Measurements from ENCODE around the gene FBXO9.
"Not testable (repeated sequence)": the region's sequence is repeated elsewhere in the genome, so short reads cannot be mapped to it uniquely, and the experiment has no call there.

FBXO9 gene

DNA sequence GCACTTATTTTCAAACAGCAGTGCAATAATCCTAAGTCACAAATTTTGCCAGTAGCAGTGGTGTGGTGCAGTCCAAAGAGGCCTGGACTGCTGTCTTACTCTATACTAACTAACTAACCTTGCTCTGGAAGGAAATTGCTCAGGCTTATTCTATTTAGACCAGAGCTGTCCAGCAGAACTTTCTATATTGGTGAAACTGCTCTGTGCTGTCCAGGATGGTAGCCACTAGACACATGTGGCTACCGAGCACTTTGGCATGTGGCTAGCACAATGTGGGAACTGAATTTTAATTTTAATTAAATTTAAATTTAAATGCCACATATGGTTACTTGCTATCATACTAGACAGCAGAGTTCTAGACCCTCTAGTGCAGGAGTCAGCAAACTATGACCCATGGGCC, 27.1 kb upstream of the FBXO9 start:
- H3K4me1 Mint-ChIP-seq (ENCODE audit: low read depth): peaks cover 3% of the 10 kb centered on the region
- H3K27me3 Mint-ChIP-seq: no peaks in the 10 kb centered on the region
- DNase-seq: no peak
- H3K4me3 Mint-ChIP-seq: no peak overlapping the region
- peaks cover 46% of the 10 kb centered on the region for H3K36me3 Mint-ChIP-seq (ENCODE audit: low read depth)
- H3K9me3 Mint-ChIP-seq: no peaks in the 10 kb centered on the region
- H3K27ac Mint-ChIP-seq: no peak overlapping the region

DNA sequence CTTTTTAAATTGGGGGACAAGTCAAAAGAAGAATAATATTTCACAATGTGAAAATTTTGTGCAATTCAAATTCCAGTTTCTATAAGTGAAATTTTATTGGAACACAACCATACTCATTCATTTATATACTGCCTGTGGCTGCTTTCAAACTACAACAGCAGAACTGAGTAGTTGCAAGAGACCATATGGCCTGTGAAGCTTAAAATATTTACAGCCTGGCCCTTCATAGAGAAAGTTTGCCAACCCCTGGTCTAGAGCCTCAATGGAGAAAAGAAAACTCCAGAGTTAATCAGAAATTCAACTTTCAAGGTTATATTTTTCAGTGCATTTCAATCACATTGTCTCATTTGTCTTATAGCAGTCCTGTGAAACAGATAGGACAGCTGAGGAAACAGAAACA, 26.6 kb upstream of the FBXO9 start:
- H3K36me3 Mint-ChIP-seq (ENCODE audit: low read depth): peaks cover 42% of the 10 kb centered on the region
- H3K4me3 Mint-ChIP-seq: no peak overlapping the region
- H3K4me1 Mint-ChIP-seq (ENCODE audit: low read depth): peaks cover 3% of the 10 kb centered on the region
- no peak overlapping the region for H3K27ac Mint-ChIP-seq
- DNase-seq: no peak
- no peaks in the 10 kb centered on the region for H3K9me3 Mint-ChIP-seq
- H3K27me3 Mint-ChIP-seq: no peaks in the 10 kb centered on the region

DNA sequence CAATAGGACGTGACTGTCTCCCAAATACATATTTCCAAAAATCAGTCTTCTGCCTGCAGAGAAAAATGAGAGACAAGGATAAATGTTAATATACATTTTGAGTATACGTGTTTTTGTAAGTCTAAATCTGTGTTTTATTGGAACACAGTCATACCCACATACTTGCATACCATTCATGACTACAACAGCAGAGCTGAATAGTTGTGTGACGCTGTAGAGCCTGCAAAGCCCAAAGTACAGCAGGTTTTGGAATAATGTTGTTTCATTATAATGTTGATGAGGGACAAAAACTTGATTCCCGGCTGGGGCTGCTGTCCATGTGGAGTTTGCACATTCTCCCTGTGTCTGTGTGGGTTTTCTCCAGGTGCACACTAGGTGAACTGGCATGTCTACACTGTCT, 23.8 kb upstream of the FBXO9 start:
- Mint-ChIP-seq H3K27me3 (no peaks in the 10 kb centered on the region), H3K27ac (no peak overlapping the region), H3K9me3 (no peaks in the 10 kb centered on the region), H3K4me3 (no peak overlapping the region), H3K4me1 (ENCODE audit: low read depth) (peaks cover 3% of the 10 kb centered on the region), H3K36me3 (ENCODE audit: low read depth) (peaks cover 32% of the 10 kb centered on the region)
- no peak for DNase-seq

DNA sequence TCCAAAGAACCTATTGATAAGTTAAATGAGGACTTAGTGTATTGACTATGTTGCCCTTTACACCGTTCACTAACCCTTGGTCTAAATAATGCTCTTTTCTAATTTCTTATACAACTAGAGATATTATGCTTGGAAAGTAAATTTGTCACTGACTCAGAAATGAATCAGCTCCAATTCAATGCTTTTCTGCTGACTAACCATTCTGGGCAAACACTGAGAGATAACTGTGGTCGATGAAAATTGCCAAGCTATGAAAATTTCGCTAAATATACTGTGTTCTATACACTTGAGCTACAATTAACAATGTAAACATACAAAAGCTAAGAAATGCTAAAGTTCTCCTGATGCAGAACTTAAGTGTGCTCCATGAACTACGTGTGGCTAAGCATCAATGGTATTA, 23.1 kb upstream of the FBXO9 start:
- peaks cover 28% of the 10 kb centered on the region for H3K36me3 Mint-ChIP-seq (ENCODE audit: low read depth)
- H3K9me3 Mint-ChIP-seq: no peaks in the 10 kb centered on the region
- DNase-seq: no peak

DNA sequence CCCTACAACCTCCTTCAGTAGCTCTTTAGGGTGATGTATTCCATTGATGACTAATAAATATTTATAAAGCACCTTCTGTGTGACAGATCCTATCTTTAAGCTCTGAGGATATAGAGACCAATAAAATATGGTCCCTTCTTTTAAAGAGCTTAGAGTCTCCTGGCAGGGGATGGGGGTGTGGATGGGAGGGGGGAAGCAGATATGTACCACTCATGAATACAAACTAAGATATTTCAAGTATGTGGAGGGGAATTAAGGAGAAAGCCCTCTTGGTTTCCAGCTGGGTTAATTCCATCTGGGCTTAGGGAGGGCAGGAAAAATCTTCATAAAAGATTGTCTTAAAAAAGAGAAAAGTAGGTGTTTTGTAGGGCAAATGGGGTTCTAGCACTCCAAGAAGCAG, 21.6 kb upstream of the FBXO9 start:
- H3K4me3 Mint-ChIP-seq: no peak overlapping the region
- no peaks in the 10 kb centered on the region for H3K9me3 Mint-ChIP-seq
- DNase-seq: no peak
- peaks cover 13% of the 10 kb centered on the region for H3K4me1 Mint-ChIP-seq (ENCODE audit: low read depth)
- H3K27ac Mint-ChIP-seq: peak overlapping the region; percentile 28
- no peaks in the 10 kb centered on the region for H3K27me3 Mint-ChIP-seq
- H3K36me3 Mint-ChIP-seq (ENCODE audit: low read depth): peaks cover 28% of the 10 kb centered on the region

More for the DNA sequence above, 23.1 kb upstream of the FBXO9 start:
- Mint-ChIP-seq H3K4me1 (ENCODE audit: low read depth) (peaks cover 3% of the 10 kb centered on the region), H3K27ac (no peak overlapping the region), H3K27me3 (no peaks in the 10 kb centered on the region), H3K4me3 (no peak overlapping the region)

DNA sequence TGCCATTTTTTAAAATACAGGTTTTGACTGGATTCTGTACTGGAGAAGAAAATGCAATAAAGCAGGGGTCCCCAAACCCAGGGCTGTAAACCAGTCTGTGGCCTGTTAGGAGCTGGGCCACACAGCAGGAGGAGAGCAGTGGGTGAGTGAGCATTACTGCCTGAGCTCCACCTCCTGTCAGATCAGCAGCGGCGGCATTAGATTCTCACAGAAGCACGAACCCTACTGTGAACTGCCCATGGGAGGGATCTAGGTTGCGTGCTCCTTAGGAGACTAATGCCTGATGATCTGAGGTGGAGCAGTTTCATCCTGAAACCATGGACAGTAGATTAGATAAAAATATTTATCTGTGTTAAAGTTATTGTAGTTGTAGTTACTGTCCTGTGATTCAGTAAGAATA, 21.1 kb upstream of the FBXO9 start:
- no peak for DNase-seq
- Mint-ChIP-seq H3K27ac (no peak overlapping the region), H3K27me3 (no peaks in the 10 kb centered on the region), H3K4me3 (no peak overlapping the region), H3K36me3 (ENCODE audit: low read depth) (peaks cover 24% of the 10 kb centered on the region), H3K4me1 (ENCODE audit: low read depth) (peaks cover 18% of the 10 kb centered on the region), H3K9me3 (no peaks in the 10 kb centered on the region)

DNA sequence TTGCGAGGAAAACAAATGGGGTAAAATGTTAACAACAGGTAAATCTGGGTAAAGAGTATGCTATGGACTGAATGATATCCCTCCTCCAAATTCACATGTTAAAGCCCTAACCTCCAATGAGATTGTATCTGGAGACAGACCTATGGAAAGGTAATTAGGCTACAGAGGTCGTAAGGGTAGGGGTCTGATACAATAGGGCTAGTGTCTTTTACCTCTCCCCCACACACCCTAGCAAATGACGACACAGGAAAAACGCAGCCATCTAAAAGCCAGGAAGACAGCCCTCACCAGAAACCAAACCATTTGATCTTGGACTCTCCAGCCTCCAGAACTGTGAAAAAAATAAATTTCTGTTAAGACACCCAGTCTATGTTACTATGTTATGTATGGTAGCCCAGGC, 20.6 kb upstream of the FBXO9 start:
- no peaks in the 10 kb centered on the region for H3K9me3 Mint-ChIP-seq
- no peak overlapping the region for H3K4me3 Mint-ChIP-seq
- DNase-seq: no peak
- peaks cover 23% of the 10 kb centered on the region for H3K4me1 Mint-ChIP-seq (ENCODE audit: low read depth)
- H3K36me3 Mint-ChIP-seq (ENCODE audit: low read depth): peaks cover 18% of the 10 kb centered on the region
- H3K27me3 Mint-ChIP-seq: no peaks in the 10 kb centered on the region
- no peak overlapping the region for H3K27ac Mint-ChIP-seq

DNA sequence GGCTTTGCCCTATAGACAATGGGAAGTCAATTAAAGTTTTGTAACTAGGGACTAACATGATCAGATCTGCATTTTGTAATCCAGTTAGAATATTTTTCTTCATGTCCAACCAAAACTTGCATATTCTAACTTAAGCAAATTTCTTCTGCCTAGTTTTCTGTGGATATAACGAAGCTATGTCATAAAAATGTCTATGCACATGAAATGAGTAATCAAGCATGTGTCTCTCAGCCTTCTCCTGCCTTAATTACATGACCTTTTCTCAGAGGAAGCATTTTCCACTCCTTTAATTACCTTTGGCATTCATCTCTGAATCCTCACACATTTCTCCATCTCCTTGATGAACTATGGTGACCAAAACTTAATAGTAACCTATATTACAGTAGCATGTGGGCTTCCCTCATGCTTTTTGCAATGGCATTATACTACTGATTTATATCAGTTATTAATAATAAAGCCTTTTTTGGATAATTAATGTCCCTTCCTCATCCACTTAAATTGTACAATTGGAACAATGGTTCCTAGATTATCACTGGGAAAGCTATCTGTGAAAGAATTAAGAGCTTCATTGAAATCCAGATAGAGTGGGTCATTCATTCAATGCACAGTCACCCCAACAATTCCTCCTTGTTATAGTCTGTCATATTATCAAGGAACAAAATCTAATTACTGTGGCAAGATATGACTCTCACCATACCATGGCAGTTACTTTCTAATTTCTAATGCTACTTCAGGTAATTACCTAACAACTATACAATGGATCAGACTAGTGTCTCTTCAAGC, 19.1 kb upstream of the FBXO9 start:
- Mint-ChIP-seq H3K4me1 (ENCODE audit: low read depth) (peaks cover 24% of the 10 kb centered on the region), H3K27ac (no peak overlapping the region), H3K9me3 (no peaks in the 10 kb centered on the region), H3K27me3 (no peaks in the 10 kb centered on the region), H3K36me3 (ENCODE audit: low read depth) (peaks cover 3% of the 10 kb centered on the region), H3K4me3 (no peak overlapping the region)
- no peak for DNase-seq

DNA sequence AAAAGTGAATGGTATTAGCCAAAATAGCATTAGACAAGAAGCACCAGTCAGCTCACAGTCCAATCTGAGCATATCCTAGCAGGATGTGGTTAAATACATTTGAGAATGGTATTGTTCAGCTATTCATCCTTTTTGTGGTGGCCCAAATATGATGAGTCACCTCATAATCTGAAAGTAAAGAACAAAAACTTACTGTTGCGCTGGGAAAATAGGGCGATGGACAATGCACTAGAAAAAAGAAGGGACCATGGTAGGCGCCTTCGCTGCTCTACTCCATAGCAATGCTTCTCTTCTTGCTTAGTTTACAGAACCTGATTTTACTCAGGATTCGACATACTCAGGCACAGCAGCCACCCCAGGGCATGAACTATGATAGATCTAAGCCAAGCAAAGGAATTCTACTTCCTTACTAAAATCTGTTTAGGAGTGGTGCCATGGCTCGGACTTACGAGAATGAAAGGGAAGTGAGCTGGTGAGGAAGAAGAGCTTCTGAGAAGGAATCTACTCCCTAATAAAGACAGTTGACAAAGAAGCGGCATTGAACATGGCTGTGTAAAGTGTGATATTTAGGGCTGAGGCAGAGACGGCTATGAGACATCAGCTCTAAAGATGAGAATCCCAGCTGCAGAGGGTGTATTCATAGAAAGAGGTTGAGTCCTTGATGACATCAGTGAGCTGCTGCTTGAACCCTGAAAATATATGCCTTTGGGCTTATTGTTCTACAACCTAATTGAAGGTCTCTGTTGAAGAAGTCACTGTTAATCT, 16.6 kb upstream of the FBXO9 start:
- peak overlapping the region; percentile 38 for H3K4me3 Mint-ChIP-seq
- H3K4me1 Mint-ChIP-seq (ENCODE audit: low read depth): peaks cover 21% of the 10 kb centered on the region
- no peaks in the 10 kb centered on the region for H3K9me3 Mint-ChIP-seq
- no peak overlapping the region for H3K27ac Mint-ChIP-seq
- H3K36me3 Mint-ChIP-seq (ENCODE audit: low read depth): peaks cover 4% of the 10 kb centered on the region
- H3K27me3 Mint-ChIP-seq: no peaks in the 10 kb centered on the region
- DNase-seq: no peak

DNA sequence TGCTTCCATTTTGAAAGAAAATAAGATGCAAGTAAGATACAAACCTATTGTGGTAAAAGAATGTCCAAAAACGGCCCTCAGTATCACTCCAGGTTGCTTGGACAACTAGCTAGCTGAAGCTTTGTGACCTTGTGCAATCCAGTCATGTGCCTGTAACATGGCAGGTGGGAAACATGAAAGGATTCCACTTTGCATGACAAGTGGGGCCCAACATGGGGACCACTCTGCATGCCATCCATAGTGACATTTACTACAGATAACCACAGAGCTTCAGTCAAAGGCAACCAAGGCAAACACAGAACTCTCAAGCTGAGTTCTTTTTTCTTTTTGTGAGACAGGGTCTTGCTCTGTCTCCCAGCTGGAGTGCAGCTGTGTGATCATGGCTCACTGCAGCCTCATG, 15.8 kb upstream of the FBXO9 start:
- Mint-ChIP-seq H3K27me3 (no peaks in the 10 kb centered on the region), H3K36me3 (ENCODE audit: low read depth) (peaks cover 4% of the 10 kb centered on the region), H3K4me1 (ENCODE audit: low read depth) (peaks cover 21% of the 10 kb centered on the region), H3K4me3 (no peak overlapping the region), H3K9me3 (no peaks in the 10 kb centered on the region), H3K27ac (no peak overlapping the region)
- DNase-seq: no peak

DNA sequence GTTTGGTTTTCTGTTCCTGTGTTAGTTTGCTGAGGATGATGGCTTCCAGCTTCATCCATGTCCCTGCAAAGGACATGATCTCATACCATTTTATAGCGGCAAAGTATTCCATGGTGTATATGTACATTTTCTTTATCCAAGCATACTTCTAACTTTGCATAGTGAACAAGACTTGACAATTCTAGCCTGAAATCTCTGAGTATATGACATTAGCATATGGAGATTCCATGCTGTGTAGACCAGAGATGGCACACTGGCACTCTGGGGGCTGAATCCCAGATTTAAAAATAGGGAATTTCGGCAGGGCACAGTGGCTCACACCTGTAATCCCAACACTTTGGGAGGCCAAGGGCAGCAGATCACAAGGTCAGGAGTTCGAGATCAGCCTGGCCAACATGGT, 13.1 kb upstream of the FBXO9 start:
- not testable (repeated sequence) for H3K9me3 Mint-ChIP-seq; H3K27me3 Mint-ChIP-seq; DNase-seq; H3K27ac Mint-ChIP-seq; H3K4me3 Mint-ChIP-seq; H3K36me3 Mint-ChIP-seq (ENCODE audit: low read depth)
- H3K4me1 Mint-ChIP-seq (ENCODE audit: low read depth): peaks cover 25% of the 10 kb centered on the region

DNA sequence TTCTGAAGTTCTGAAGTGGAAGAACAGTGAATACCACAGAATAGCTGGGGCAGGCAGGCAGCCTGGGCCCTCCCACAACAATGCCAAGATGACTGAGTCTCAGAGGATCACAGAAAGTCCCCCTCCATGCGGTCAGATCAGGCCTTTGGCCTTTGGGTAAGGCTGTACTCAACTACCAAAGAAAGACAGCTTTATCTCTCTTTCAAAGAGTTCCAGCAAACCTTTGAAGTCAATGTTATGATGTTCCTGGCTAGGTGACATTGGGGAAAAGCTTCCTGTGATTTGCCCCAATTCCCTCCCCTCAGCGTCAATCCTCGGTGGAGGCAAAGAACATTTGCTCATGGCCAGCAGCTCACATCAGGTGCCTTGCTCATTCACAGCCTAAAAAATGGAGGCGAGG, 10.7 kb upstream of the FBXO9 start:
- DNase-seq: no peak
- Mint-ChIP-seq H3K4me3 (no peak overlapping the region), H3K36me3 (ENCODE audit: low read depth) (peaks cover 4% of the 10 kb centered on the region), H3K27me3 (no peaks in the 10 kb centered on the region), H3K9me3 (no peaks in the 10 kb centered on the region), H3K27ac (no peak overlapping the region), H3K4me1 (ENCODE audit: low read depth) (peaks cover 25% of the 10 kb centered on the region)

DNA sequence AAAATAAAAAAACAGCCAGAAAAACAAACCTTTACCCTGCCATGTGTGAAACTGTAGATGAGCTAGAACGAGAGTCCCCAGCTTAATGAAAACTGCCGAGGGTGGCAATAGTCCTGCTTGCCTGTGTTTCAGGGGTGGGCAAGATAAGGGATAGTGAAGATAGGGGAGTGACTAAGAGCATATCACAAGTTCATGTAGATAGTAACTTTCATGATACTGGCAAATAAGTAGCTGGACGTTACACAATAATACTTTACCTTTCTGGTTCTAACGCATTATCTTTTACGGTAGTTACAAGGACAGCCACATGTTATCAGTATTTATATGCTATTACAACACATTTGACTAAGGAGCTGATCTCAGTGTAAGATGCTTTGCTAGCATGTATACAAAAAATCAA, 9.3 kb upstream of the FBXO9 start:
- Mint-ChIP-seq H3K27ac (no peak overlapping the region), H3K36me3 (ENCODE audit: low read depth) (peaks cover 4% of the 10 kb centered on the region), H3K4me3 (no peak overlapping the region), H3K27me3 (no peaks in the 10 kb centered on the region), H3K4me1 (ENCODE audit: low read depth) (peaks cover 37% of the 10 kb centered on the region), H3K9me3 (no peaks in the 10 kb centered on the region)
- no peak for DNase-seq

DNA sequence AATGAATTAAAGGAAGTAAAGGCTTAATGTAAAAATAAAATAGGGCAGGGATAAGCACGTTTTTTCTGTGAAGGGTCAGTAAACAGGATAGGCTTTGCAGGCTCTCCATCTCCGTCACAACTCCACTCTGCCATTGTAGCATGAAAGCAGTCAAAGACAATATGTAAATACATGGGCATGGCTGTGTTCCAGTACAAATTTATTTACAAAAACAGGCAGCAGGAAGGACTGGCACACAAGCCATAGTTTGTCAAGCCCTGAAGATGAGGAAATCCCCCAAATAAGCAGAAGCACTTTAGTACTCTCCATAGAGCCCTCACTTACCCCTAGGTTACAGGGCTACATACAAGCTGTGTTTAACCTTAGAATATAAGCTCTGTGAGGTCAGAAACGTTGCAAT, 8.9 kb upstream of the FBXO9 start:
- H3K9me3 Mint-ChIP-seq: no peaks in the 10 kb centered on the region
- no peak overlapping the region for H3K4me3 Mint-ChIP-seq
- H3K27ac Mint-ChIP-seq: no peak overlapping the region
- H3K4me1 Mint-ChIP-seq (ENCODE audit: low read depth): peaks cover 41% of the 10 kb centered on the region
- DNase-seq: no peak
- H3K27me3 Mint-ChIP-seq: no peaks in the 10 kb centered on the region
- H3K36me3 Mint-ChIP-seq (ENCODE audit: low read depth): peaks cover 6% of the 10 kb centered on the region

DNA sequence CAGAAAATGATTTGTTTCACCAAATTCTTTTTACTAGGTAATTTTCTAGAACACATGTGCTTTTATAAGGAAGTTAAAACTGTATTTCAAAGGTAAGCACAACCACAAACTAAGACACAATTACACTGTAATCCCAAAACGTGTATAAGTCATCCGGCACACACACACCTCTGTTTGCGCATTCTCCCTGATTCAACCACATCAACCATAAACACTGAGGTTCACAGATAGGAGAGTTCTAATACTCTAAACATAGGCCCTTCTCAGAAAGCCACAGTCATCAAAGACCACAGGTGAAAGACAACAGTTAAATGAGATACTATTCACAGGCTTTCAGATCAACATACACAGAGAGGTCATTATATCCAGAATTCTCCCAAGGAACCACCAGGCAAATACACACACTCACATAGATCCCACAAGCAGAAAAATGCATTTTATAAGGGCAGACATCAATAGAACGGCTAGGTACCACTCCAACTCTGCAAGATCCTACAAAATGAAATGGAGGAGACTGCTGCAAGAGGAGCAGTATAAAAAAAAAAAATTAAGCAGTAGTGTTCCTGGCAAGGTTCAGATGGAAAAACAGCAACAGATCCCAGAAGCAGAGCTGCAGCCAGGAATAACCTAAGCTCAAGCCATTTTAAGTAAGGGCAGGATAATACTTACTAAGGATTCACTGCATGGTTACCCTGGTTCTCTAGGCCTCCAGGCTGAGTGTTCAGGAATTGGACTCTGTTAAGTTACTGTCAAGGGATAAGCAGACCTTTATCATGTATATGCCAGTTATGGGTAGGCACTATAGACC, 6.6 kb upstream of the FBXO9 start:
- H3K36me3 Mint-ChIP-seq (ENCODE audit: low read depth): peaks cover 3% of the 10 kb centered on the region
- DNase-seq: no peak
- no peaks in the 10 kb centered on the region for H3K9me3 Mint-ChIP-seq
- peaks cover 54% of the 10 kb centered on the region for H3K4me1 Mint-ChIP-seq (ENCODE audit: low read depth)
- no peak overlapping the region for H3K4me3 Mint-ChIP-seq
- H3K27me3 Mint-ChIP-seq: no peaks in the 10 kb centered on the region
- H3K27ac Mint-ChIP-seq: no peak overlapping the region

Measured in activated T-cell treated with anti-CD3 and anti-CD28 coated beads, Interleukin-2, amount 50 U/mL, for 24 hours (primary cell).